Epithelial cell of esophagus (primary cell): ENCODE data around the gene TEPSIN.

Source experiments
- DNase-seq: peaks from one replicate; pipeline ENCODE4 v3.0.0; 2010; ENCODE audit warnings: low read depth
- H3K4me3 ChIP-seq: 2 replicates; pipeline ENCODE4 v1.5.1; 2011; ENCODE audit warnings: mild to moderate bottlenecking, low read length, control low read depth
- TF ChIP-seq, protein P1 (sequence below): IDR thresholded peaks from 2 replicates; pipeline ENCODE4 v1.5.1; 2011; ENCODE audit warnings: low read depth, mild to moderate bottlenecking, low read length, control low read depth, inconsistent platforms; ENCODE audit not compliant: insufficient read depth; ENCODE audit errors: missing control alignments

TEPSIN gene

GRCh38 chr17:81218459-81218858, 20.4 kb downstream of the TEPSIN start:
- TF ChIP-seq, protein P1, sequence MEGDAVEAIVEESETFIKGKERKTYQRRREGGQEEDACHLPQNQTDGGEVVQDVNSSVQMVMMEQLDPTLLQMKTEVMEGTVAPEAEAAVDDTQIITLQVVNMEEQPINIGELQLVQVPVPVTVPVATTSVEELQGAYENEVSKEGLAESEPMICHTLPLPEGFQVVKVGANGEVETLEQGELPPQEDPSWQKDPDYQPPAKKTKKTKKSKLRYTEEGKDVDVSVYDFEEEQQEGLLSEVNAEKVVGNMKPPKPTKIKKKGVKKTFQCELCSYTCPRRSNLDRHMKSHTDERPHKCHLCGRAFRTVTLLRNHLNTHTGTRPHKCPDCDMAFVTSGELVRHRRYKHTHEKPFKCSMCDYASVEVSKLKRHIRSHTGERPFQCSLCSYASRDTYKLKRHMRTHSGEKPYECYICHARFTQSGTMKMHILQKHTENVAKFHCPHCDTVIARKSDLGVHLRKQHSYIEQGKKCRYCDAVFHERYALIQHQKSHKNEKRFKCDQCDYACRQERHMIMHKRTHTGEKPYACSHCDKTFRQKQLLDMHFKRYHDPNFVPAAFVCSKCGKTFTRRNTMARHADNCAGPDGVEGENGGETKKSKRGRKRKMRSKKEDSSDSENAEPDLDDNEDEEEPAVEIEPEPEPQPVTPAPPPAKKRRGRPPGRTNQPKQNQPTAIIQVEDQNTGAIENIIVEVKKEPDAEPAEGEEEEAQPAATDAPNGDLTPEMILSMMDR = no peak
- DNase-seq = no peak
- no peak overlapping the region for H3K4me3 ChIP-seq

- H3K4me3 ChIP-seq = no peak overlapping the region
- no peak for DNase-seq
- TF ChIP-seq, protein P1 = no peak
Measured at GRCh38 chr17:81217491-81217890, 21.4 kb downstream of the TEPSIN start.

DNA sequence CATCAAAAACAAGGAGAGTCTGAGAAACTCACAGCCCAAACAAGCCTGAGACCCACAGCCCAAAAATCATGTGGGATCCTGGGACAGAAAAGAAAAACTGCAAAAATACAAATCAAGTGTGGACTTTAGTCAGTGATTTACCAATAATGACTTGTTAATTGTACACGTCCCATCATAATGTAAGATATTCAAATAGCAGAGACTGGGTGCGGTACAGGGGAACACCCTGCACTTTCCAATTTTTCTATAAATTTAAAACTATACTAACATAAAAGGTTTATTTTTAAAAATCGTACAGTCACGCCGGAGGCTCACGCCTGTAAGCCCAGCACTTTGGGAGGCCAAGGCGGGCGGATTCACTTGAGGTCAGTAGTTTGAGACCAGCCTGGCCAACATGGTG, 24.9 kb downstream of the TEPSIN start:
- H3K4me3 ChIP-seq = no peak overlapping the region
- DNase-seq = no peak
- TF ChIP-seq, protein P1 = no peak

GRCh38 chr17:81212365-81212764, 26.5 kb downstream of the TEPSIN start:
- no peak for DNase-seq
- TF ChIP-seq, protein P1 = no peak
- H3K4me3 ChIP-seq = no peak overlapping the region

- TF ChIP-seq, protein P1 = no peak
- no peak overlapping the region for H3K4me3 ChIP-seq
- DNase-seq = no peak
Measured at GRCh38 chr17:81210868-81211267, 28.0 kb downstream of the TEPSIN start.

- H3K4me3 ChIP-seq = no peak overlapping the region
- TF ChIP-seq, protein P1 = no peak
Measured at GRCh38 chr17:81210466-81210865, 28.4 kb downstream of the TEPSIN start.

GRCh38 chr17:81209141-81209540, 29.7 kb downstream of the TEPSIN start:
- no peak overlapping the region for H3K4me3 ChIP-seq
- no peak for DNase-seq
- TF ChIP-seq, protein P1 = no peak

More at GRCh38 chr17:81210466-81210865, 28.4 kb downstream of the TEPSIN start:
- no peak for DNase-seq
